K562 (cell line): Measurements from ENCODE around the gene EEFSEC. TPM values are rescaled to one million over a fixed set of nuclear protein-coding genes. Genes with fewer than 3 reads are reported as not detected.
A peak's percentile ranks its signal among the peaks of the same experiment; 100 is the strongest.

ENCODE experiments used
- ARNT ChIP-seq, 2 experiments: fragments of 450-650 bp; IDR thresholded peaks; 2 replicates each; pipeline ENCODE4 v1.6.1; 2016; ENCODE audit warnings: mild to moderate bottlenecking in 1 of 2
- BHLHE40 ChIP-seq: IDR thresholded peaks from 2 replicates; pipeline ENCODE4 v1.6.1; 2011; ENCODE audit warnings: low read length, improper control_type of control experiment
- CEBPG ChIP-seq, 3 experiments: fragments of 200-800 bp in 1 of 3; sonication (Bioruptor generic) in 1 of 3; sonication (generic) in 1 of 3; formaldehyde crosslinking in 1 of 3; IDR thresholded peaks in 2 of 3; conservative IDR thresholded peaks in 1 of 3; 2 replicates each; pipeline versions ENCODE4 v1.6.1 to v1.8.0; 2016 to 2022; ENCODE audit warnings: missing compliant biosample characterization in 2 of 3, missing genetic modification characterization in 2 of 3, mild to moderate bottlenecking in 1 of 3, missing genetic modification reagents in 1 of 3
- CHD1 ChIP-seq: fragments of 200-600 bp; sonication (generic); IDR thresholded peaks from one replicate; pipeline ENCODE4 v1.6.1; 2012; ENCODE audit warnings: mild to moderate bottlenecking, moderate library complexity, low read length, inconsistent platforms
- EP400 ChIP-seq: fragments of 450-650 bp; IDR thresholded peaks from 2 replicates; pipeline ENCODE4 v1.6.1; 2017; ENCODE audit warnings: antibody characterized with exemption, mild to moderate bottlenecking, moderate library complexity
- MYC ChIP-seq, 2 experiments: fragments of 250-450 bp in 1 of 2; sonication (Bioruptor Pico) in 1 of 2; IDR thresholded peaks; 2 replicates each; pipeline versions ENCODE4 v1.5.1 to v1.6.1; 2012 to 2021; ENCODE audit warnings: low read depth in 2 of 2, borderline replicate concordance in 1 of 2, improper control_type of control experiment in 1 of 2, low read length in 1 of 2, mild to moderate bottlenecking in 1 of 2, moderate library complexity in 1 of 2
- TCF3 ChIP-seq: sonication (generic); formaldehyde crosslinking; IDR thresholded peaks from 2 replicates; pipeline ENCODE4 v1.4.0; 2020; ENCODE audit warnings: mild to moderate bottlenecking, missing genetic modification reagents
- THRAP3 ChIP-seq: fragments of 450-650 bp; IDR thresholded peaks from 2 replicates; pipeline ENCODE4 v1.6.1; 2016; ENCODE audit warnings: mild to moderate bottlenecking, inconsistent platforms, borderline replicate concordance
- TSC22D4 ChIP-seq: fragments of 450-650 bp; IDR thresholded peaks from 2 replicates; pipeline ENCODE4 v1.6.1; 2016; ENCODE audit warnings: missing genetic modification characterization, missing biosample characterization, control low read depth
- ZNF140 ChIP-seq: fragments of 250-450 bp; sonication (Bioruptor Pico); IDR thresholded peaks from 2 replicates; pipeline ENCODE4 v1.8.0; 2021; ENCODE audit warnings: moderate library complexity, mild to moderate bottlenecking, inconsistent platforms
- ZNF165 ChIP-seq: fragments of 250-450 bp; sonication (Bioruptor Pico); IDR thresholded peaks from 2 replicates; pipeline ENCODE4 v1.4.0; 2020; ENCODE audit warnings: borderline replicate concordance
- ZNF212 ChIP-seq: fragments of 450-650 bp; formaldehyde crosslinking; IDR thresholded peaks from 2 replicates; pipeline ENCODE4 v1.4.0; 2020; ENCODE audit warnings: mild to moderate bottlenecking
- ZNF507 ChIP-seq: conservative IDR thresholded peaks from 2 replicates; pipeline ENCODE4 v1.6.1; 2017; ENCODE audit warnings: missing genetic modification characterization, missing compliant biosample characterization
- ZNF75A ChIP-seq: fragments of 450-650 bp; formaldehyde crosslinking; IDR thresholded peaks from 2 replicates; pipeline ENCODE4 v1.4.0; 2020; ENCODE audit warnings: mild to moderate bottlenecking
- ZNF76 ChIP-seq: fragments of 250-450 bp; sonication (Bioruptor Pico); IDR thresholded peaks from 2 replicates; pipeline ENCODE4 v1.4.0; 2020; ENCODE audit warnings: mild to moderate bottlenecking, moderate library complexity, borderline replicate concordance
- polyA plus RNA-seq, 8 experiments: library from polyadenylated mRNA; depleted of rRNA in 4 of 8; stranded (reverse) in 5 of 8; unstranded in 3 of 8; fragments of >200 nt; fragmentation: Nextera tagmentation in 2 of 8; fragmentation: Illumina TruSeq in 1 of 8; extraction: Ambion mirVana in 2 of 8; extraction: Trizol in 1 of 8; gene quantifications; 2 replicates each; pipeline versions ENCODE4 v1.2.1 to v1.2.3, GENCODE V29; 2011 to 2014; ENCODE audit warnings: inconsistent platforms in 1 of 8, missing spikeins in 1 of 8
- total RNA-seq, 7 experiments: library from RNA; depleted of rRNA in 6 of 7; stranded (reverse); fragments of >200 nt in 6 of 7; fragmentation: Illumina TruSeq in 2 of 7; extraction: Trizol in 2 of 7; gene quantifications; 2 replicates each; pipeline versions ENCODE4 v1.2.1 to v1.2.3, GENCODE V29; 2011 to 2021; ENCODE audit warnings: low replicate concordance in 1 of 7
- TF ChIP-seq, protein P1 (sequence below): sonication (generic); formaldehyde crosslinking; IDR thresholded peaks from 2 replicates; pipeline ENCODE4 v1.8.1; 2022; ENCODE audit warnings: missing genetic modification reagents
- TF ChIP-seq, protein P2 (sequence below): IDR thresholded peaks from 2 replicates; pipeline ENCODE4 v1.6.1; 2011; ENCODE audit warnings: borderline replicate concordance, low read depth, mild to moderate bottlenecking, moderate library complexity, low read length; ENCODE audit not compliant: insufficient read depth, poor library complexity, severe bottlenecking
- TF ChIP-seq, protein P3 (sequence below): fragments of 450-650 bp; IDR thresholded peaks from 2 replicates; pipeline ENCODE4 v1.6.1; 2016
- TF ChIP-seq, protein P4 (sequence below): sonication (generic); formaldehyde crosslinking; IDR thresholded peaks from 2 replicates; pipeline ENCODE4 v1.8.0; 2023; ENCODE audit warnings: mild to moderate bottlenecking, missing genetic modification reagents

EEFSEC gene
- total and polyA plus RNA-seq, 9 of the 15 experiments (the other 6 are each of a cell fraction or from before 2014, with no cell fraction given): 0.35 to 11.8 (median 7.7) TPM

DNA sequence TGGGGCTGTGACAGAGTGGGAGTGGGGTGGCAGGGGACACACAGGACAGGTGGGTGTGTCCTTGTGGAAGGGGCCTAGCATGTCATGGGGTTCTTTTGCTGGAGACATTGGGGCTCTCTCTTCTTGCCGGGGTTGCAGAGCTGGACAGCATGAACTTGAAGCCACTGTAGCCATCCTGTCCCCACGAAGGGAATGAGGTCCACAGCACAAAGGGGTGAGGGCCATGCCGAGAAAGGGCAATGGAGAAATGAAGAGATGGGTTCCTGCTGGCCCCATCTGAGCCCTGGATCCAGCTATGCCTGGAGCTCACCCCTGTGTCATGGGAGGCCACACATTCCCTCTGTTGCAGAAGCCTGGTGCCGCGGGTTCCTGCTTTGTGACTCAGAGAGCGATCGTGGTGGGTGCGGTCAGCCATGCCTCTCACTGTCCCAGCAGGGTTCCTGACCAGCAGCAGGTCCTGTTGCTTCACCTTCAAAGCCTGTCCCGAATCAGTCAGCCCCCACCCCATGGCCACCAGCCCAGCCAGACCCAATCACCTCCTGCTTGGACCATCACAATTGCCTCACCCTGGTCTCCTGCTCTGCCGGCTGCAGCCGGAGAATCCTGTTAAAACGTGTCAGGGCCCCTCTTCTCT lies 263.4 kb downstream of the EEFSEC start (continued):
- no peak for TF ChIP-seq CHD1
- TF ChIP-seq, protein P1, sequence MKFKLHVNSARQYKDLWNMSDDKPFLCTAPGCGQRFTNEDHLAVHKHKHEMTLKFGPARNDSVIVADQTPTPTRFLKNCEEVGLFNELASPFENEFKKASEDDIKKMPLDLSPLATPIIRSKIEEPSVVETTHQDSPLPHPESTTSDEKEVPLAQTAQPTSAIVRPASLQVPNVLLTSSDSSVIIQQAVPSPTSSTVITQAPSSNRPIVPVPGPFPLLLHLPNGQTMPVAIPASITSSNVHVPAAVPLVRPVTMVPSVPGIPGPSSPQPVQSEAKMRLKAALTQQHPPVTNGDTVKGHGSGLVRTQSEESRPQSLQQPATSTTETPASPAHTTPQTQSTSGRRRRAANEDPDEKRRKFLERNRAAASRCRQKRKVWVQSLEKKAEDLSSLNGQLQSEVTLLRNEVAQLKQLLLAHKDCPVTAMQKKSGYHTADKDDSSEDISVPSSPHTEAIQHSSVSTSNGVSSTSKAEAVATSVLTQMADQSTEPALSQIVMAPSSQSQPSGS (CRISPR knock-in tag): no peak
- no peak for TF ChIP-seq ZNF507
- no peak for TF ChIP-seq ZNF165 (CRISPR knock-in tag)
- no peak for TF ChIP-seq ZNF75A (CRISPR knock-in tag)
- TF ChIP-seq TSC22D4 (tag): no peak
- TF ChIP-seq ZNF140 (CRISPR knock-in tag): no peak
- TF ChIP-seq THRAP3: no peak; the same call in 1 of the 2 replicates
- no peak for TF ChIP-seq ZNF212
- peak; percentile 31; the same call in 1 of the 2 replicates for TF ChIP-seq TCF3 (CRISPR knock-in tag)
- no peak; the same call in 1 of the 2 replicates for TF ChIP-seq ZNF76
- TF ChIP-seq MYC (IDR thresholded peaks at IDR 0.05; ENCODE audit: low read depth, low read length): peak; percentile 1; the same call in 1 of the 2 replicates
- no peak for TF ChIP-seq MYC (CRISPR knock-in tag; IDR thresholded peaks at IDR 0.05; ENCODE audit: borderline replicate concordance, low read depth)
- TF ChIP-seq CEBPG (CRISPR knock-in tag; IDR thresholded peaks at IDR 0.05): peak; percentile 89
- TF ChIP-seq CEBPG (tag; conservative IDR thresholded peaks at IDR 0.05 in 1 of 2, IDR thresholded peaks at IDR 0.05 in 1 of 2): peak; percentile 79 to 88
- peak; percentile 11; the same call in 1 of the 2 replicates for TF ChIP-seq EP400
- TF ChIP-seq, protein P2, sequence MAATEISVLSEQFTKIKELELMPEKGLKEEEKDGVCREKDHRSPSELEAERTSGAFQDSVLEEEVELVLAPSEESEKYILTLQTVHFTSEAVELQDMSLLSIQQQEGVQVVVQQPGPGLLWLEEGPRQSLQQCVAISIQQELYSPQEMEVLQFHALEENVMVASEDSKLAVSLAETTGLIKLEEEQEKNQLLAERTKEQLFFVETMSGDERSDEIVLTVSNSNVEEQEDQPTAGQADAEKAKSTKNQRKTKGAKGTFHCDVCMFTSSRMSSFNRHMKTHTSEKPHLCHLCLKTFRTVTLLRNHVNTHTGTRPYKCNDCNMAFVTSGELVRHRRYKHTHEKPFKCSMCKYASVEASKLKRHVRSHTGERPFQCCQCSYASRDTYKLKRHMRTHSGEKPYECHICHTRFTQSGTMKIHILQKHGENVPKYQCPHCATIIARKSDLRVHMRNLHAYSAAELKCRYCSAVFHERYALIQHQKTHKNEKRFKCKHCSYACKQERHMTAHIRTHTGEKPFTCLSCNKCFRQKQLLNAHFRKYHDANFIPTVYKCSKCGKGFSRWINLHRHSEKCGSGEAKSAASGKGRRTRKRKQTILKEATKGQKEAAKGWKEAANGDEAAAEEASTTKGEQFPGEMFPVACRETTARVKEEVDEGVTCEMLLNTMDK: no peak
- TF ChIP-seq BHLHE40: peak; percentile 41; the same call in 1 of the 2 replicates
- TF ChIP-seq ARNT (IDR thresholded peaks at IDR 0.05): no peak
- TF ChIP-seq, protein P3, sequence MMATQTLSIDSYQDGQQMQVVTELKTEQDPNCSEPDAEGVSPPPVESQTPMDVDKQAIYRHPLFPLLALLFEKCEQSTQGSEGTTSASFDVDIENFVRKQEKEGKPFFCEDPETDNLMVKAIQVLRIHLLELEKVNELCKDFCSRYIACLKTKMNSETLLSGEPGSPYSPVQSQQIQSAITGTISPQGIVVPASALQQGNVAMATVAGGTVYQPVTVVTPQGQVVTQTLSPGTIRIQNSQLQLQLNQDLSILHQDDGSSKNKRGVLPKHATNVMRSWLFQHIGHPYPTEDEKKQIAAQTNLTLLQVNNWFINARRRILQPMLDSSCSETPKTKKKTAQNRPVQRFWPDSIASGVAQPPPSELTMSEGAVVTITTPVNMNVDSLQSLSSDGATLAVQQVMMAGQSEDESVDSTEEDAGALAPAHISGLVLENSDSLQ: peak; percentile 26; the same call in 1 of the 2 replicates
- TF ChIP-seq, protein P4, sequence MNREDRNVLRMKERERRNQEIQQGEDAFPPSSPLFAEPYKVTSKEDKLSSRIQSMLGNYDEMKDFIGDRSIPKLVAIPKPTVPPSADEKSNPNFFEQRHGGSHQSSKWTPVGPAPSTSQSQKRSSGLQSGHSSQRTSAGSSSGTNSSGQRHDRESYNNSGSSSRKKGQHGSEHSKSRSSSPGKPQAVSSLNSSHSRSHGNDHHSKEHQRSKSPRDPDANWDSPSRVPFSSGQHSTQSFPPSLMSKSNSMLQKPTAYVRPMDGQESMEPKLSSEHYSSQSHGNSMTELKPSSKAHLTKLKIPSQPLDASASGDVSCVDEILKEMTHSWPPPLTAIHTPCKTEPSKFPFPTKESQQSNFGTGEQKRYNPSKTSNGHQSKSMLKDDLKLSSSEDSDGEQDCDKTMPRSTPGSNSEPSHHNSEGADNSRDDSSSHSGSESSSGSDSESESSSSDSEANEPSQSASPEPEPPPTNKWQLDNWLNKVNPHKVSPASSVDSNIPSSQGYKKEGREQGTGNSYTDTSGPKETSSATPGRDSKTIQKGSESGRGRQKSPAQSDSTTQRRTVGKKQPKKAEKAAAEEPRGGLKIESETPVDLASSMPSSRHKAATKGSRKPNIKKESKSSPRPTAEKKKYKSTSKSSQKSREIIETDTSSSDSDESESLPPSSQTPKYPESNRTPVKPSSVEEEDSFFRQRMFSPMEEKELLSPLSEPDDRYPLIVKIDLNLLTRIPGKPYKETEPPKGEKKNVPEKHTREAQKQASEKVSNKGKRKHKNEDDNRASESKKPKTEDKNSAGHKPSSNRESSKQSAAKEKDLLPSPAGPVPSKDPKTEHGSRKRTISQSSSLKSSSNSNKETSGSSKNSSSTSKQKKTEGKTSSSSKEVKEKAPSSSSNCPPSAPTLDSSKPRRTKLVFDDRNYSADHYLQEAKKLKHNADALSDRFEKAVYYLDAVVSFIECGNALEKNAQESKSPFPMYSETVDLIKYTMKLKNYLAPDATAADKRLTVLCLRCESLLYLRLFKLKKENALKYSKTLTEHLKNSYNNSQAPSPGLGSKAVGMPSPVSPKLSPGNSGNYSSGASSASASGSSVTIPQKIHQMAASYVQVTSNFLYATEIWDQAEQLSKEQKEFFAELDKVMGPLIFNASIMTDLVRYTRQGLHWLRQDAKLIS (CRISPR knock-in tag): 0 out of 2 replicates have a peak, but pooled peaks have one; percentile 33
